ENCODE results near the gene ABCF2.

The ABCF2 gene

GRCh38 chr7:151246102-151246850, 19.3 kb upstream of the ABCF2 start:
- WGBS, 2 donors (ENCODE audit: extremely low coverage in 2 of 2, insufficient read length in 2 of 2, insufficient replicate concordance in 1 of 2): no CpG with 5 or more reads among the region's 13 CpGs
- no peak overlapping the region for H2BK5ac ChIP-seq (ENCODE audit: low read length)
- no peak overlapping the region for H3K4ac ChIP-seq (ENCODE audit: low read length)
- H2BK15ac ChIP-seq (ENCODE audit: low read length): no peak overlapping the region
- peak overlapping the region; percentile 77 for H3K23ac ChIP-seq (ENCODE audit: low read depth, low read length, poor library complexity)
- H3K27me3 ChIP-seq (ENCODE audit: control insufficient read depth in 3 of 3, insufficient read depth in 3 of 3, low read depth in 1 of 3, low read length in 3 of 3): peaks cover 0 to 29% (median 0%) of the 10 kb centered on the region in 3 experiments
- peak overlapping the region; percentile 2 for H3K14ac ChIP-seq (ENCODE audit: low read length)
- H3K4me1 ChIP-seq (ENCODE audit: control insufficient read depth in 2 of 2, insufficient read depth in 1 of 2, low read depth in 1 of 2, low read length in 2 of 2): peaks cover 47 to 59% of the 10 kb centered on the region in 2 donors
- no peak overlapping the region for H4K8ac ChIP-seq (ENCODE audit: low read depth, low read length)
- no peak overlapping the region for H4K91ac ChIP-seq (ENCODE audit: low read depth, low read length, poor library complexity)
- no peak overlapping the region for H2BK12ac ChIP-seq (ENCODE audit: low read length)
- H3K4me2 ChIP-seq (ENCODE audit: insufficient read depth, low read length, poor library complexity, severe bottlenecking): no peak overlapping the region
- H3K9me3 ChIP-seq (replicated peaks in 1 of 2; ENCODE audit: control insufficient read depth in 2 of 2, insufficient read depth in 1 of 2, low read depth in 1 of 2, low read length in 2 of 2): no peaks in the 10 kb centered on the region
- H2BK120ac ChIP-seq (ENCODE audit: low read depth, low read length): no peak overlapping the region
- peak overlapping the region; percentile 64 for H2AK5ac ChIP-seq (ENCODE audit: low read depth, low read length)
- no peaks in the 10 kb centered on the region for H3K79me1 ChIP-seq (ENCODE audit: low read depth, low read length)
- peaks cover 2 to 17% of the 10 kb centered on the region in 2 donors for H3K36me3 ChIP-seq (replicated peaks in 1 of 2; ENCODE audit: control insufficient read depth in 2 of 2, insufficient read depth in 2 of 2, low read length in 2 of 2)
- no peak overlapping the region for H3K27ac ChIP-seq (replicated peaks; ENCODE audit: low read length)
- no peak overlapping the region for H3K9ac ChIP-seq (ENCODE audit: low read depth, low read length, poor library complexity)
- H3K4me3 ChIP-seq (ENCODE audit: low read length in 2 of 2): no peak overlapping the region
- H2AFZ ChIP-seq (ENCODE audit: low read length): no peak overlapping the region
- no peak for DNase-seq (ENCODE audit: low spot score)
- peak overlapping the region; percentile 66 for H3K18ac ChIP-seq (ENCODE audit: low read length)

GRCh38 chr7:151245360-151246101, 18.5 kb upstream of the ABCF2 start:
- H3K27ac ChIP-seq (replicated peaks; ENCODE audit: low read length): no peak overlapping the region
- no peak overlapping the region for H2AFZ ChIP-seq (ENCODE audit: low read length)
- no peaks in the 10 kb centered on the region for H3K9me3 ChIP-seq (replicated peaks in 1 of 2; ENCODE audit: control insufficient read depth in 2 of 2, insufficient read depth in 1 of 2, low read depth in 1 of 2, low read length in 2 of 2)
- H3K27me3 ChIP-seq (ENCODE audit: control insufficient read depth in 3 of 3, insufficient read depth in 3 of 3, low read depth in 1 of 3, low read length in 3 of 3): peaks cover 0 to 22% (median 0%) of the 10 kb centered on the region in 3 experiments
- peak overlapping the region; percentile 76 for H2AK5ac ChIP-seq (ENCODE audit: low read depth, low read length)
- H2BK15ac ChIP-seq (ENCODE audit: low read length): peak overlapping the region; percentile 32
- H3K4me2 ChIP-seq (ENCODE audit: insufficient read depth, low read length, poor library complexity, severe bottlenecking): peak overlapping the region; percentile 76
- no peak overlapping the region for H3K4ac ChIP-seq (ENCODE audit: low read length)
- H3K9ac ChIP-seq (ENCODE audit: low read depth, low read length, poor library complexity): peak overlapping the region; percentile 47
- no peak overlapping the region for H2BK12ac ChIP-seq (ENCODE audit: low read length)
- peak overlapping the region in 1 of 2 donors; percentile 58 for H3K4me3 ChIP-seq (ENCODE audit: low read length in 2 of 2)
- no peak overlapping the region for H2BK5ac ChIP-seq (ENCODE audit: low read length)
- no peak overlapping the region for H4K91ac ChIP-seq (ENCODE audit: low read depth, low read length, poor library complexity)
- H3K18ac ChIP-seq (ENCODE audit: low read length): peak overlapping the region; percentile 84
- H3K14ac ChIP-seq (ENCODE audit: low read length): no peak overlapping the region
- peak; percentile 36 for DNase-seq (ENCODE audit: low spot score)
- H3K36me3 ChIP-seq (replicated peaks in 1 of 2; ENCODE audit: control insufficient read depth in 2 of 2, insufficient read depth in 2 of 2, low read length in 2 of 2): peaks cover 4 to 24% of the 10 kb centered on the region in 2 donors
- H2BK120ac ChIP-seq (ENCODE audit: low read depth, low read length): no peak overlapping the region
- H3K23ac ChIP-seq (ENCODE audit: low read depth, low read length, poor library complexity): peak overlapping the region; percentile 77
- no CpG with 5 or more reads among the region's 60 CpGs for WGBS, 2 donors (ENCODE audit: extremely low coverage in 2 of 2, insufficient read length in 2 of 2, insufficient replicate concordance in 1 of 2)
- H3K79me1 ChIP-seq (ENCODE audit: low read depth, low read length): no peaks in the 10 kb centered on the region
- H4K8ac ChIP-seq (ENCODE audit: low read depth, low read length): no peak overlapping the region
- peaks cover 42 to 52% of the 10 kb centered on the region in 2 donors for H3K4me1 ChIP-seq (ENCODE audit: control insufficient read depth in 2 of 2, insufficient read depth in 1 of 2, low read depth in 1 of 2, low read length in 2 of 2)

DNA sequence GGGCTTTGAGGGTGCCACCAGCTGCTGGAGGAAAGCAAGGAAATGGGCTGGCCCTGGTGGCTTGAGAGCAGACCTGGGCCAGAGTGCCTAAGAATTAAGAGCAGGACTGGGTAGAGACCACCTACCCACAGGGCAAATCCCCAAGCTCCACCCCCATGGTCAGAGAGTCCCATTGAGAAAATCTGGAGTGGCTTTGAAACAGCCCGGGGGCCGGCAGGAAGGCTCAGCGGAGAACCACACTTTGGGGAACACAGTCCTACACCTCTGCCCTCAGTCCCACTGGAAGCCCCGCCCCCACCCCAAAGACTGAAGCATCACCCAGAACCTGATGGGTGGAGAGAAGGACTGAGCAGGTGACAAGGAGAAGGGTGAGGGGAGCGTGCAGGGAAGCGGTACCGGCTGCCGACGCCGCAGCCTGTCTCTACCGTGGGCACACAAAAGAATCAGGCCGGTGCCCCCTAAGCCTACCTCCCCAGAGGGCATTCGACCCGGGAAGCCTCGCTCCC, 17.9 kb upstream of the ABCF2 start:
- Histone ChIP-seq H3K18ac (ENCODE audit: low read length) (peak overlapping the region; percentile 78), H4K91ac (ENCODE audit: low read depth, low read length, poor library complexity) (no peak overlapping the region), H2BK12ac (ENCODE audit: low read length) (no peak overlapping the region), H4K8ac (ENCODE audit: low read depth, low read length) (no peak overlapping the region), H2BK5ac (ENCODE audit: low read length) (peak overlapping the region; percentile 58), H2AFZ (ENCODE audit: low read length) (no peak overlapping the region), H2BK15ac (ENCODE audit: low read length) (peak overlapping the region; percentile 16), H3K27me3 (ENCODE audit: control insufficient read depth in 3 of 3, insufficient read depth in 3 of 3, low read depth in 1 of 3, low read length in 3 of 3) (peaks cover 0 to 22% (median 0%) of the 10 kb centered on the region in 3 experiments), H3K4ac (ENCODE audit: low read length) (no peak overlapping the region), H3K4me2 (ENCODE audit: insufficient read depth, low read length, poor library complexity, severe bottlenecking) (peak overlapping the region; percentile 76), H3K4me3 (ENCODE audit: low read length in 2 of 2) (peak overlapping the region in 1 of 2 donors; percentile 58), H2BK120ac (ENCODE audit: low read depth, low read length) (no peak overlapping the region), H3K9me3 (replicated peaks in 1 of 2; ENCODE audit: control insufficient read depth in 2 of 2, insufficient read depth in 1 of 2, low read depth in 1 of 2, low read length in 2 of 2) (no peaks in the 10 kb centered on the region), H3K9ac (ENCODE audit: low read depth, low read length, poor library complexity) (peak overlapping the region; percentile 47), H3K4me1 (ENCODE audit: control insufficient read depth in 2 of 2, insufficient read depth in 1 of 2, low read depth in 1 of 2, low read length in 2 of 2) (peaks cover 39 to 45% of the 10 kb centered on the region in 2 donors), H2AK5ac (ENCODE audit: low read depth, low read length) (peak overlapping the region; percentile 76), H3K36me3 (replicated peaks in 1 of 2; ENCODE audit: control insufficient read depth in 2 of 2, insufficient read depth in 2 of 2, low read length in 2 of 2) (peaks cover 6 to 31% of the 10 kb centered on the region in 2 donors), H3K23ac (ENCODE audit: low read depth, low read length, poor library complexity) (peak overlapping the region; percentile 56), H3K27ac (replicated peaks; ENCODE audit: low read length) (no peak overlapping the region), H3K79me1 (ENCODE audit: low read depth, low read length) (peaks cover 3% of the 10 kb centered on the region), H3K14ac (ENCODE audit: low read length) (no peak overlapping the region)
- no peak for DNase-seq (ENCODE audit: low spot score)
- no CpG with 5 or more reads among the region's 15 CpGs for WGBS, 2 donors (ENCODE audit: extremely low coverage in 2 of 2, insufficient read length in 2 of 2, insufficient replicate concordance in 1 of 2)

Data from neuronal stem cell (in vitro differentiated cells).